Measurements from ENCODE around the gene ARSG. TPM values are rescaled to one million over a fixed set of nuclear protein-coding genes. Genes with fewer than 3 reads are reported as not detected.

ARSG gene
- total RNA-seq, 2 donors from 2014 or later, result 0.70 to 2.3 TPM

DNA sequence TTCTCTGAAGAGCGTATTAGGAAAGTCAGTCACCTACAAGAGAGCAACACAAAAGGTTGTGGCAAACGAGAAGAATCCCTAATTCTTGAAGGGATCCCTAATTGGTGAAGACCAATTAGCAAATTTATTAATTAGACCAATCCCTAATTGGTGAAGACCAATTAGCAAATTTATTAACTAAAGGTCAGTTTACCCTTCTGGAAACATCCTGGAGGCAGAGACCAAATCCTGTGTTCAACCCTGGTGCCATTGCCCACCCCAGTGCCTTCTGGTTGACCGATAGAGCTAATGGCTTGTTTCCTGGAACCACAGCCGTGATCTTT, 91.8 kb downstream of the ARSG start:
- no peak for ATAC-seq
- no peak for DNase-seq
- intact Hi-C loops (cut with DNase I, micrococcal nuclease), result no loop called here

DNA sequence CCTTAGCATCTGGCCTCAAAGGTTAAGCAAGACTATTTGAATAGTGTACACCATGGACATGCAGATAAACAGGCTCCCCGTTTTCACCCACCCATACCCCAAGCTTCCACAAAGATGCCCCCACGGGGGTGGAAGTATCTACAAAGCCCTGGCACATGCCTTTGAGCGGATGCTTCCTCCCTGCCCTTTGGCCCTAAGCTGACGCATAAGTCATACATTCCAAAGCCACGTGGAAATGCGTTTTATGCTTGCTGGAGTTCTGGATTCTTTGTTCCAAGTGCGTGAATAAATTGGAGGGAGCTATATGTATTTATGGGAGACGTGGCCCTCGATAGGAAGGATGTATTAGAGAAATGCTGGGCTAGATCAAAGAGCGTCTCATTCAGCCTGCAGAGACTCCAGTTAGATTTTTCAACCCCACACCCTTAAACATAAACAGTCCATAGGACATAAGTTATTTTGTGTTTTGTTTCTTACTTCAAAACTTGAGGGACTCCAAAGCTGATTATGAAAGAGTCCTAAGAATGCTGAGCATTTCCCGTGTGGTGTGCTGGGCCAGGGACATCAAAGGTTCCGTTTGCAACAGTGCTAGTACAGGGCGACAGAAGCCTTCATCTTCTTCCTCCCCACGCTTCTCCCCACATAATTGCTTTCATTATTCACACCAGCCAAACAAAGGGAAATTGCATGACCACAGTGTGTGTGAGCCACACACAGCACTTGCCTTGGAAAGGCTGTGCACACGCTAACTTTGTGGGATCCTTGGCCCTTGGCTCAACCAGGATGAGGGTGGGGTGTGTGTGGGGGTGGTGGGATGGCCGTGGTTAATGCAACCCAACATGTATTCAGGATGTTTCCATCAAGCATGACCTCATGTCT, 92.4 kb downstream of the ARSG start:
- DNase-seq, result no peak
- peak; percentile 69 for ATAC-seq
- intact Hi-C loops (cut with DNase I, micrococcal nuclease), result no loop called here

DNA sequence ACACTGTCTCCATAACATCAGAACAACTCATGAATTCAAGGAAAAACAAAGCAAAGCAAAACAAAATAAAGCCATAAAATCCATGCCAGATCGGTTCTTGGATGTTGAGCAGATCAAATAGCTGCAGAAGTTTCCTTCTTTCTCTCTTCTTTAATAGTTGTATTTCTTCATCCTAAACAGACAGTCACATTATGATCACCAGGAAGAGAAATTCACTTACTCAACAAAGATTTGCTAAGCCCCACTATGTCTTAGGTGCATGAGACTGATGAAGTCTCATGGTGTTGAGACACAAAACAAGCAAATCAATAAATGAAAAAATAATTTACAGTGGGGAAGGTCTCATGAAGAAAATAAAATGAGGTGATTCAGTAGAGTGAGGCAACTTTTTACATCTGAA, 93.2 kb downstream of the ARSG start:
- intact Hi-C loops (cut with DNase I, micrococcal nuclease), result no loop called here
- ATAC-seq (no peak), DNase-seq (no peak)

DNA sequence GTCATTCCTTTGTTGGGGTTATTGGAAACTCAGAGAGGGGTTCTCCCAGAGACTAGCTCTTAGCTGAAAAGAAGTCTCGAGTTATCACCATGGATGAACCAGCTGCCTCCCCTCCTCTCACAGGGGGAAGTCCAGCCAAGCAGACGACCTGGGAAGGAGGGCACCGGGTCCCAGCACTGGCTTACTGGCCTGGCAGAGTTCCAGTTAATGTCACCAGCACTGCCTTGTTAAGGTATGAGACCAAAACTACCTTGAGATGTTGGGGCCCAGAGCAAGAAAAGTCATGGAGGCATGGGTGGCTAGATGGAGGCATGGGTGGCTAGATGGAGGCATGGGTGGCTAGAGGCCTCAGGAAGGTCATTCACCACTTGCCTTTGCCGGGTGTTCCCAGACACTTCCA, 93.6 kb downstream of the ARSG start:
- DNase-seq (no peak), ATAC-seq (no peak)
- intact Hi-C loops (cut with DNase I, micrococcal nuclease), result no loop called here

DNA sequence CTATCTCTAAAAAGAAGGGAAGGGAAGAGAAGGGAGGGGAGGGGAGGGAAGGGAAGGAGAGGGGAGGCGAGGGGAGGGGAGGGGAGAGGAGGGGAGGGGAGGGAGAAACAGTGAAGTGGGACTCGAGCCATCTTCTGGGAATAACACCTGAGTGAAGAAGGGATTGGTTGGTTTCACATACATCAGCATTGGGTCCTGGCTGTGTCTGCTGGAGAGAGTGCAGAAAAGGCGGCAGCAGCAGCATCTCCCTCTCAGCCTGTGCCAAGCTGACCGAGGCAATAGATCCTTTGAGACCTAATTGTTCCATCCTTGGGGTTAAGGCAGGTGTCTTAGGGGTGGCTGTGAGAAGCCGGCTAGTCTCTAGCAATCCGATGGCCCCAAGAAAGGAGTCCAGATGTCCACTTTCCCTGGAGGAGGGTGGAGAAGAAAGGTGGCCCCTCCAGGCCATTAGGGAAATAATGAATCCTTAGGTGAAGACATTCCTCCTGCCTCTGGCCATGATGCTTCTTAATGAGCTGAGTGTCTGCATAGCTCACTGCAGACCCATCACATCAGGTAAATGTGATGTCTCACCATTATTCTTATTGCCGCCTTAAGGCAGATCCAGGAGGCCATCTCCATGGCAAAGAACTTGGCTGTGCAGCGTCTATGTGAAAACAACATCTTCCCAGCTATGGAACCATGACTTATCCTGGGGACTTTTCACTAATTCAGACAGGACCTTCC, 94.4 kb downstream of the ARSG start:
- intact Hi-C loops (cut with DNase I, micrococcal nuclease), result no loop called here
- ATAC-seq (no peak), DNase-seq (no peak)

DNA sequence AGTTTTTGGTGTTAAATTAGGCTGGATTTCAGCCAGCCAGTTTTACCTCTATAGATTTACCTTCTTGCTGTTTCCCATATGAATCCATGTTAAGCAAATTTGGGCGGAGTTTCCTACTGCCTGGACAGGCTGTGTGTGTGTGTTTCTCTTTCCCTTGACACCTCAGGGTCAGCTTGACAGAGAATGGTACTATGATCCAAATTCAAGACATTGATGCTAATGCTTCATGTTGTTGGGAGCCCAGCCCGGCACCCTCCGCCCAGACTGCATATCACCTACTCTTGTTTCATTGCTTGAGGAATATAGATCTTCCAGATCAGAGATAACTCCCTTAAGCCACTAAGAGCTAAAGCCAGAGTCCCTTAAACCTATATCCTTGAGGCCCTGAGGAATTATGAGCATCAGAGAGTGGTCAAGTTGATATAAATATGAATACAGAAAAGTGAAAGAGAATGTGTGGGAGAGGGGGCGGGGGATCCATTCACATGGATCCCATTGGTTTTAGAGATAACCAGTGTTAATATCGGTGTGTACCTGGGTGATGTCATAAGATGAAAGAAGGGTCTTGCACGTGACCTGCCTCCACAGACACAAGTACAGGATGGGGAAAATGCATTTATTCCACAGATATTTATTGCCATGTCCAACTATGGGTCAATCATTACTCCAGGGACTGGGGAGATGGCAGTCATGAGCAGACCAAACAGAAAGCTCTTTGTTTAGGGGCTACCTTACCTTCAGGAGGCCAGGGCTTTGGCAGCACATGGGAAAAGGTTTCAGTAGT, 96.3 kb downstream of the ARSG start:
- intact Hi-C loops (cut with DNase I, micrococcal nuclease), result no loop called here
- no peak for ATAC-seq
- DNase-seq, result no peak

DNA sequence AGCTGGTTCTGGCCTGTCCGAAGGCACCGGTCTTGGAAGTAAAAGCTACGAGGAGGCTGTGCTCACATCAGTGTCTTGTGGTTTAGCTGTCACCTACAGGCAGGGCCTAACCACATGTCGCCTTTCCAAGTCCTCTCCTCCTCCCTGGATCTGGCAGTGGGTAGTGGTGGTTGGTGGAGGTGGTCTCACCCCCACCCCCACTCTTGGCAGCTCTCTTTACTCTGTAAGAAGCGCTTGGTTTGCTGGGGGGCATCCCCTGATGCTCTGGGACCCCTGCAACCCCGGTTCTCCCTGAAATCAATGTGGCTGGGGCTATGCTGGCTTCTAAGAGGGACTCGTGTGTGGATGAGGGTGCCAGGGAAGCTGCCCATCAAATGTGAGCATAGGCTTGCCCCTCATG, 97.7 kb downstream of the ARSG start:
- intact Hi-C loops (cut with DNase I, micrococcal nuclease), result no loop called here
- ATAC-seq, result no peak
- no peak for DNase-seq

DNA sequence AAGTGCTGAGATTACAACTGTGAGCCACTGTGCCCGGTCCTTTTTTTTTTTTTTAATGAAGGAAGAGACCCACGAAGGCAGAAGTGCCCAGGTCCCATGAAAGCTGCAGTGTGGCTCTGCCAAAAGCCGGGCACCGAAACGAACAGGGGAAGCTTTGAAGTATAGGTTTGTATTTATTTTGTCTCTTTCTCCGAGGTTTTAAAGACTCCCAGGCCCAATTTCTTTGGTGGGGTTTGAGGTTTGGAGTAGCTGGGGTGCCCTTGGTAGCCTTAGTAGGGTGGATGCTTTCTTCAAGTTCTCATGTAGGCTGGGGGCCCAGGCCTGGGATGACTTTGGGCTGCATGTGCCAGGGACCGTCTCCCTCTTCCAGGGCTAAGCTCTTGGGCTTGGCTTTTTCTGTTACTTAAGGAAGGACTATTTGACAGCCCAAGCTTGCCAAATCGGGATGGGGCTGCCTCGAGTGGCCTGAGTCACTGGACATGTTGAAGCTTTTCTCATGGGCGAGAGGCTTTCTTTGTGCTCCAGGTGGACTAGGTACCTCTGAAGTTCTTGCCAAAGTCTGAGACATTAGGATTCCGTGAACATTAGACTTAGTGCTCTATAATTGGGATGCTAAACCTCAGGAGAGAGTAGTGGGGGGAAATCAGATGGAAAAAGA, 99.7 kb downstream of the ARSG start:
- ATAC-seq (no peak), DNase-seq (no peak)
- intact Hi-C loops (cut with DNase I, micrococcal nuclease), result no loop called here

DNA sequence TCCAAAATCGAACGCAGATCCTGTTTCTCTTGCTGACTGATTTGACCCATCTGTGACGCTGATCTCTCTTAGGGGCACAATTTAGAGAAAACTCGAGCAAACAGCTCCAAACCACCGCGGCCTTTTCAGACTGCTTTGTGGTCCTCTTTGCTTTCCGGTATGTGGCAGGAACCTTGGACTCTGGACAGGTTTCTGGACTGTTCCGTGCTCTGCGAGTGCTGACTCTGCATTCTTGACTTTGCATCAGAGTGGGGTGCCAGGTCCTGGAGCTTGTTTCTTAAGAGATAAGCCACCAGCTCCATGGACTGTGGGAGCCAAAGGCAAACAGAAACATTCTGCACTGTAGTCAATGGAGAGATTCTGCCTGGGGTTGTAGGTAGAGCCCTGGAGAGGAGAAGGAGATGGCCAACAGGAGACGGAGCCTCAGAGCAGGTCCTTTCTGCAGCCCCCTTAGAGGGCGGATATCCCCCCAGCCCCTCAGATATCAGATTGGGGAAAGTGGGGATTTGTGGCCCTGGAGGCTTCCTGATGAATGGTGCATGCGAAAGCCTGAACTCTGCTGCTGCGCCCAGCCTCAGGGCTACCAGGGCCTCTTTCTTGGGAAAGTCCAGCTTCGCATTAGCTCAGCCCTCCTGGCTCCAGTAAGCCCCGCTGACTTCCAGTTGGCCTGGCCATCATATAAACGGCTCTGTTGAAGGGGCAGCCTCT, 100.4 kb downstream of the ARSG start:
- intact Hi-C loops (cut with DNase I, micrococcal nuclease), result no loop called here
- ATAC-seq (no peak), DNase-seq (no peak)

DNA sequence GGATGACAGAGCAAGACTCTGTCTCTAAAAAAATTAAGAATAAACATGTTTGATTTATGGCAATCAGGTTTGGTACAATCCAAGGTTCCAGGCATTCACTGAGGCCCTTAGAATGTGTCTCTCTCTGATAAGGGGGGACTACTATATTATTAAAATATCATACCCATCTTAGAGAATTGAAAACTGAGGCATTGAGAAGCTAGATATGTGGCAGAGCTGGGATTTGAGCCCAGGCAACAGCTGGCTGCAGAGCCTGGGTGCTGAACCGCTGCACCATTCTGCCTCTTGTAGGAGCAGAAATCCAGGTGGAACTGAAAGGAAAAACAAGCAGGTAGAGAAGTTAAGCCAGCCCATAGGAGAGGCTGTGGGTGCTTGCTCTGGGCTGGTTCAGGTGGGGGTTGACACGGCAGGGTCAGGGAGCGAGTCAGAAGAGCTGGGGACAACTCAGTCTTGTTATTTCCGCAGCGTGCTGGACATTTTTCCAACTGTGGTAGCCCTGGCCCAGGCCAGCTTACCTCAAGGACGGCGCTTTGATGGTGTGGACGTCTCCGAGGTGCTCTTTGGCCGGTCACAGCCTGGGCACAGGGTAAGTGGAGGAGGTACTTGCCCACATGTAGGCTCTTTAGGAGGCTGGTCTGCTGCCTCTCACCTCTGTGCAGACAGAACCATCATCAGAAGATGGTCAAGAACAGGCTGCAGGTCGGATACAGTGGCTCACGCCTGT, 103.5 kb downstream of the ARSG start:
- DNase-seq (no peak), ATAC-seq (no peak)
- intact Hi-C loops (cut with DNase I, micrococcal nuclease), result no loop called here

DNA sequence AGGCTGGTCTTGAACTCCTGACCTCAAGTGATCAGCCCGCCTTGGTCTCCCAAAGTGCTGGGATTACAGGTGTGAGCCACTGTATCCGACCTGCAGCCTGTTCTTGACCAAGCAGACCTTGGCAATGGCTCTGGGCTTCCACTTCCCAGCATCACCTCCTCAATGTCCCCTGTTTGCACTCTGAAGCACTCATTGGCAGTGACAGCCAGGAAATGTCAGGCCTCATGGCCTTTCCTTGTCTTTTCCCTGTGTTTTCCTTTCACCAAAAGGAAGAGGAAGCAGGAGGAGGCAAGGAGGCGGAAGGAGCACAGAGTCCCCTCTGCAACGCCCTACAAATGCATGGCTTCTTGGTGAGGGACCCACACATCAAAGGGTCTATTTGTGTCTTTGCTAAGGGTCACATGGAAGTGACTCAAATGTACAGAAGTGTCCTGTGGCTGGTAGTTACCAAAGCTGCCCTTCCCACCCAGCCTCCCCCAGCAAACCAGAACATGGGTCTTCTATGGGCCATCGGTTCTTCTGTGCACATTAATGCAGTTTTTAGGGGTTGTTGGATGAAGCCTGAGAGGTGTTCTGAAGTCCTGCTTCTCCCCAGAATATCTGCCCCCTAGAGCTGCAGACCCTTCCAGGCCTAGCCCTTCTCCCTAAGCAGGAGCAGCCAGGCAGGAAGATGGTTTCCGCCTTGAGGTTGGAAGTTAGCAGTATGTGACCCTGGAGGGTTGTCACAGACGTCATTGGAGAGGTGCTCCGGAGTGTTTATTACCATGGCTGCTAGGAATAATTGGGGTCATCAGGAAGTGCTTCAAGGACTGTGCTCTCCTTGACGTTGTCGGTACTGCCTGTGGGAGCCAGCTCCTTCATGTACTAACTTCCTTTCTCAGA, 105.2 kb downstream of the ARSG start:
- intact Hi-C loops (cut with DNase I, micrococcal nuclease), result no loop called here
- DNase-seq (no peak), ATAC-seq (no peak)

DNA sequence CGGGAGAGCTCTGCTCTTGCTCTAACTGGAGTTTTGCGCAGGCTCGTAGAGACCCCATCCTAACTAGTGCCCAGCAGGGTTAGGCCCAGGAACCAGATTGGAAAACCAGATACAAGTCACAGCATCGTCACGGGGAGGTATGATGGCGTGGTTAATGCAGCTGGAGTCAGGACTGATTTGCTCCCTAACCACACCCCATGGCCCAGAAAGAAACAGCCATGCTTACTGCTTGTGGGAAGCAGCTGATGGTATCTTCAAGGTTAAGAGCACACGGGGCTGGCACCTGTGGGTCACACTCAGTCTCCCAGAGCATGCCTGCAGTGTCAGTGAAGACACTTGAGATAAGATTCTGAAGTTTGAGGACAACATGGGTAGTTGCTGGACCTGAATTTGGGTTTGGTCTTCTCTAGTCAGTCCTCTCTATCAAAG, 105.8 kb downstream of the ARSG start:
- DNase-seq (no peak), ATAC-seq (no peak)
- intact Hi-C loops (cut with DNase I, micrococcal nuclease), result no loop called here

DNA sequence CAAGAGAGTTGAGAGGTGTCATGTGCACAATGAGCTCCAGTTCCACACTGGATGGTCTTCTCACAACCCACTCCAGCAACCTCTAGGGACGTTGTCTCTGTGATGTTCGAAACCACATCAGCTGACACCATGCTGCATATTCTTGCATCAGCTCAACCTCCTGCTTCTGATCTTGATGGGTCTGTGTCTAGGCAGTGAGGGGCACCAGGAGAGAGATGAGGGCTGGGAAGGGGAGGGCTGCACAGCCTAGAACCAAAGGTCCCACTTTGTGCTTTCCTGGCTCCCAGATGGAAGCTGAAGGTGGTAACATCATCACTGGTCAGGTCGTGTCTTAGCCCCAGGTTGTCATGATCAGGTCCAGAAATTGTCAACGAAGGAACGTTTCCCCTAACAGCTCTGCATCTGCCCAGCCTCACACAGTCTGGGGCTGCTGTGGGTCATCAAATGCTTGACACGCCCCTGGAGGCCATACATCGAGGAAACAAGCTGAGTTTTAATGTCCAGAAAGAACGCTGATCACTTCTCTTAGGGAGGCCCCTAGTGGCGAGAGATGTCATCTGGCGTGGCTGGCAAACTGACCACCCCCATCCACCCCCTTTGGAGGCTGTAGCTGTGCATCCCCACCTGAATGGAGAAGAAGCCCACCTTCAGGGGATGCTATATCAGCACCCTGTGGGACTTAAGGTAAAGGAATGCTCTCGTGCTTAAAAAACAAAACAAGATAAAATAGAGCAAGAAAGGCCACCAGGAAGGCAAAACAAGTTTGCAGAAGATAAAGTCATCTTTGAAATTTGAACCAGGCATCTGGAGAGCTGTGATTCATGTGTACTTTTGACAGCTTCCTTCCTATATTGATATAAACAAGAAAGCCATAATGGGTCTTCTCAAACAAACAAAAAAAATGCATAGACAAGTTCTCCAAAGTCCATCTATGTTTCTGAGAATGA, 107.7 kb downstream of the ARSG start:
- intact Hi-C loops (cut with DNase I, micrococcal nuclease), result no loop called here
- ATAC-seq, result peak; percentile 66

DNA sequence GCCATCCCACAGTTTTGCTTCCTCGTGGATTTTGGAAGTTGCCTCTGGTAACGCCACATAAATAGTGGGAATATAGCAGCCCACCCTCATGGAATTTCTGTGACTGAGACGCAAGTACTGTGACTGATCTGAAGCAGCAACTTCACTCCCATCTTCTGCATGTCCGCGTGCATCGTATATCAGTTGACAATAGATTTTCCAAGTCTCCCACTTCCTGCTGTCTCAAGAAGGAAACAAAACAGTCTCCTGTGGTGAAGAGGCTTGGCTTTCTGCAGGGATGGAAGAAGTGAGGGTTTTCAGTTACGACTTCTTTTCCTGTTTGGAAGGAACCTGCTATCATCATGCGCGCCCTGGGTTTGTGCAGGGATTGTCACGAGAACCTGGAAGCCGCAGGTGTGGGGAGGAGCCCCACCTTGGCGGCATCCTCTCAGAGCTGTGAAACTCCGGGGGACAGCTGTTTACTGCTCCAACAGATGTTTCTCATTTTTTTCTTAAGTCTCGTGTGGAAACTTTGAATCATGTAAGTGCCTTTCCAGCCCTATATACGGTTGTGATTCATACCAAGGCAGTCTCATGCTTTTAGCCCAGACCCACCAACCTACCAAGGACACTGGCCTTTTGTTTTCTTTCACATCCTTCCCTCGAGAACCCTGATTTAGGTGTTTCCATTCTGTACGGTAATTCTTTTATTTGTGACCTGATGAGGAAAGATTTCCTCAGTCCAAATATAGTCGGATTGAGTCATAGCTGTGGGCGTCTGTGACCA, 108.5 kb downstream of the ARSG start:
- DNase-seq, result no peak
- intact Hi-C loops (cut with DNase I, micrococcal nuclease), result no loop called here

More for the DNA sequence above, 107.7 kb downstream of the ARSG start:
- peak; percentile 54 to 59 for DNase-seq

DNA sequence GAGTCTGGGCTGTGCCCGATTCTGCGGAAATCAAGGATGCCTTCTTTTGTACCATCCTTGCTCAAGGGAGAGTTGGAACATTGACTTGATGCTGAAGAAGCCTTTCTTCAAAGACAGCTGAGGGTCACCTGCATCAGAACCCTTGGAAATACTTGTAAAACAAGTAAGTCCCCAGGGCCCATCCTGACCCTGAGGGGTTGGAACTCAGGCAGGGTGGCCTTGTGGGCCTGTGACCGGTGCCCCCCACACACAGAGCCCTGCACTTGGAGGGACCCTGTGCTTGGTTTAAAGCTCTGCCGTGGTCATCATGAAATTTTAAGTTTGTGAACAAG, 109.1 kb downstream of the ARSG start:
- ATAC-seq, result no peak
- intact Hi-C loops (cut with DNase I, micrococcal nuclease), result no loop called here
- no peak for DNase-seq

More for the DNA sequence above, 108.5 kb downstream of the ARSG start:
- ATAC-seq, result no peak

Data from left colon (tissue), 2 donors.